ENCODE results near the gene CILP. TPM values are rescaled to one million over a fixed set of nuclear protein-coding genes. Genes with fewer than 3 reads are reported as not detected.

CILP gene
- polyA plus RNA-seq, 1 experiment = 0.52 TPM

- TF ChIP-seq CTCF (IDR thresholded peaks at IDR 0.05; ENCODE audit: low read depth, low read length) = no peak
- Histone ChIP-seq H3K27me3 (ENCODE audit: control insufficient read depth, insufficient read depth, low read length) (no peaks in the 10 kb centered on the region), H3K4me3 (ENCODE audit: low read depth, low read length) (no peak overlapping the region), H3K27ac (ENCODE audit: low read depth, low read length) (no peak overlapping the region), H3K9me3 (ENCODE audit: control insufficient read depth, insufficient read depth, low read length) (no peaks in the 10 kb centered on the region; the same call in 1 of the 2 replicates)
- ChIA-PET POLR2A (interaction anchor here (0.6 kb wide), 1 partner anchor 13 kb away, joined by 4 read pairs; the partner anchor contains the start of gene CLPX), CTCF (no interaction called here)
- no peak for DNase-seq (ENCODE audit: low read depth, low spot score)
Observed at GRCh38 chr15:65172531-65172930, 38.7 kb downstream of the CILP start.

GRCh38 chr15:65171428-65171827, 39.8 kb downstream of the CILP start:
- H3K27me3 ChIP-seq (ENCODE audit: control insufficient read depth, insufficient read depth, low read length) = no peaks in the 10 kb centered on the region
- no peak for TF ChIP-seq CTCF (IDR thresholded peaks at IDR 0.05; ENCODE audit: low read depth, low read length)
- no peak overlapping the region for H3K4me3 ChIP-seq (ENCODE audit: low read depth, low read length)
- ChIA-PET POLR2A (interaction anchor here (0.7 kb wide), 2 partner anchors 99 to 133 kb away, joined by 3 to 6 read pairs; partner anchors contain the start of gene RNU5B-1), CTCF (no interaction called here)
- no peak overlapping the region for H3K27ac ChIP-seq (ENCODE audit: low read depth, low read length)
- no peaks in the 10 kb centered on the region; the same call in 1 of the 2 replicates for H3K9me3 ChIP-seq (ENCODE audit: control insufficient read depth, insufficient read depth, low read length)
- DNase-seq (ENCODE audit: low read depth, low spot score) = no peak

DNA sequence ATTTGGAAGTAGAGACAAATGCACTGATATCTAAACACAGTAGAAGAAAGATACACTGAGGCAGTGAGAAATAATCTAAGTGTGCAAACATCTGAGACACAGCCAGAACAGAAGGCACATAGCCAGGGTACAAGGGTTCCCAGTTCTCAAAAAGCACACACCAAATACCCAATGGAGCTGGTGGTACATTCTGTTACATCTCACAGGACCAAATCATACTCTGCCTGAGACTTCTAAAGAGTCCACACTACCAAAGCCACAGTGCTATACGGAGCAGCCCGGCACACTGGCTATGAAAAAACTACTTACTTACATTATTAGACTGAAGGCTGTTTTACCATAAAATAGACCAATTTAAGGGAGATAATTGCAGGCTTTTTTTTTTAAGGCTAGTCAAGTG, 45.4 kb downstream of the CILP start:
- no peaks in the 10 kb centered on the region for H3K27me3 ChIP-seq (ENCODE audit: control insufficient read depth, insufficient read depth, low read length)
- ChIA-PET POLR2A (no interaction called here), CTCF (no interaction called here)
- TF ChIP-seq CTCF (IDR thresholded peaks at IDR 0.05; ENCODE audit: low read depth, low read length) = no peak
- H3K9me3 ChIP-seq (ENCODE audit: control insufficient read depth, insufficient read depth, low read length) = no peaks in the 10 kb centered on the region; the same call in 1 of the 2 replicates
- no peak overlapping the region for H3K4me3 ChIP-seq (ENCODE audit: low read depth, low read length)
- no peak for DNase-seq (ENCODE audit: low read depth, low spot score)
- H3K27ac ChIP-seq (ENCODE audit: low read depth, low read length) = no peak overlapping the region

DNA sequence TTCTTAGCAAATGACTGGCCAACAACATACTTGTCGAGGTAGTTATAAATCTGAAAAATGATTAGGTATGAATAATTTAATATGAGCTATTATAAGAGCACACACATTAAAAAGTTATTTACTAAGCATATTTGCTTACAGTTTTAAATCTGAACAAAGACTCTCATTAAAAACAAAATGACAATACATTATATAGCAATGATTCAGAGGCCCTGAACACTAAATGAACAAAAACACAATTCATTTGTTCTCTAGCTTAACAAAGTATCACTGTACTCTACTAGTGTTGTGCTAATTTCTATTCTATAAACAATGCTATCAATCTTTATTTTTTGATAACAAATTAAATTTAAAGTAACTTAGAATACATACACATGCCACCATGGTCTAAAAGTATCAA, 47.1 kb downstream of the CILP start:
- Histone ChIP-seq H3K27me3 (ENCODE audit: control insufficient read depth, insufficient read depth, low read length) (no peaks in the 10 kb centered on the region), H3K4me3 (ENCODE audit: low read depth, low read length) (no peak overlapping the region), H3K27ac (ENCODE audit: low read depth, low read length) (no peak overlapping the region), H3K9me3 (ENCODE audit: control insufficient read depth, insufficient read depth, low read length) (no peaks in the 10 kb centered on the region; the same call in 1 of the 2 replicates)
- POLR2A ChIA-PET = no interaction called here
- no peak for DNase-seq (ENCODE audit: low read depth, low spot score)
- no peak for TF ChIP-seq CTCF (IDR thresholded peaks at IDR 0.05; ENCODE audit: low read depth, low read length)
- CTCF ChIA-PET = interaction anchor here (0.9 kb wide), 1 partner anchor 130 kb away, joined by 3 read pairs; no protein-coding TSS in a partner anchor

- Histone ChIP-seq H3K9me3 (ENCODE audit: control insufficient read depth, insufficient read depth, low read length) (no peaks in the 10 kb centered on the region), H3K27me3 (ENCODE audit: control insufficient read depth, insufficient read depth, low read length) (no peaks in the 10 kb centered on the region), H3K27ac (ENCODE audit: low read depth, low read length) (no peak overlapping the region), H3K4me3 (ENCODE audit: low read depth, low read length) (no peak overlapping the region)
- CTCF ChIA-PET = no interaction called here
- POLR2A ChIA-PET = no interaction called here
- DNase-seq (ENCODE audit: low read depth, low spot score) = no peak
- TF ChIP-seq CTCF (IDR thresholded peaks at IDR 0.05; ENCODE audit: low read depth, low read length) = no peak
Observed at GRCh38 chr15:65163041-65163440, 48.2 kb downstream of the CILP start.

Data from AG04450 (cell line).